ENCODE measurements around the gene PRICKLE4.

DNA sequence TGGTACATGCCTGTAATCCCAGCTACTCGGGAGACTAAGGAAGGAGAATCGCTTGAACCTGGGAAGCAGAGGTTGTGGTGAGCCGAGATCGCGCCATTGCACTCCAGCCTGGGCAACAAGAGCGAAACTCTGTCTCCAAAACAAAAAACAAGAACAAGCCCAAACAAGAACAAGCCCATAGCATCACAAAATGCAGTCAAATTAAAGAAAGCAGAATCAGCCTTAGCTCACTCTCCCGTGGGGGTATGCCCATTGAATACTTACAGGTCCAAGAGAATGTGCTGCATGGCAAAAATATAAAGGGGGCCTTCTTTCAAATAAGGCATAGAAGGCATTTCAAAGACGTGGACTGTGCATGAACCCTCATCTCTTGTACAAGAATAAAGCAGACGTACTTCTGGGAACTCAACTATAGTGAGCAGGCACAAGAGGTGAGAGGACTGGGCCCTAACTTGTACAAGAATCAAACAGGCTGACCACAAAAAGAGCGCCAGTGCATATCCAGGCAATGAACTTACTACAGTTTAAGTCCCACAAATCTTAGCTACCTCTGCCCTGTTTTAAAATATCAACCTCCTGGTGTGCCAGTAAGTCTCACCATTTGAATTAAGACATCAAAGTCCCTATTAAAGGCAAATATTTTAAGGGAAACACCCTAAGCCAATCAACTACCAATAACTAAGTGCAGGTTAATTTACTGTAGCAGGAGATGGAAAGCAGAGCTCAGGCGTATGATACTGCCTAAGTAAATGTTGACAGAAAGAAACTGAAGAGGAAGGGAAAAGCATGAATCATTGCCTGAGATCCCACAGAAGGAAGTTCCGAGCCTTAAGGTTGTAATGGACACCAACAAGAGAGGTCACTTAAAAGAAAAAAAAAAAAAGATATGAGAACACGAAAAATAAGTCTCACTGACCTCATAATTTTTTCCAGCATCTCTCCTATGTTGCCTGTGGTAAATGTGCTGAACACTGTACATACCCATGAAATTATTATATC lies 44.3 kb downstream of the PRICKLE4 start:
- TF ChIP-seq, protein P1, sequence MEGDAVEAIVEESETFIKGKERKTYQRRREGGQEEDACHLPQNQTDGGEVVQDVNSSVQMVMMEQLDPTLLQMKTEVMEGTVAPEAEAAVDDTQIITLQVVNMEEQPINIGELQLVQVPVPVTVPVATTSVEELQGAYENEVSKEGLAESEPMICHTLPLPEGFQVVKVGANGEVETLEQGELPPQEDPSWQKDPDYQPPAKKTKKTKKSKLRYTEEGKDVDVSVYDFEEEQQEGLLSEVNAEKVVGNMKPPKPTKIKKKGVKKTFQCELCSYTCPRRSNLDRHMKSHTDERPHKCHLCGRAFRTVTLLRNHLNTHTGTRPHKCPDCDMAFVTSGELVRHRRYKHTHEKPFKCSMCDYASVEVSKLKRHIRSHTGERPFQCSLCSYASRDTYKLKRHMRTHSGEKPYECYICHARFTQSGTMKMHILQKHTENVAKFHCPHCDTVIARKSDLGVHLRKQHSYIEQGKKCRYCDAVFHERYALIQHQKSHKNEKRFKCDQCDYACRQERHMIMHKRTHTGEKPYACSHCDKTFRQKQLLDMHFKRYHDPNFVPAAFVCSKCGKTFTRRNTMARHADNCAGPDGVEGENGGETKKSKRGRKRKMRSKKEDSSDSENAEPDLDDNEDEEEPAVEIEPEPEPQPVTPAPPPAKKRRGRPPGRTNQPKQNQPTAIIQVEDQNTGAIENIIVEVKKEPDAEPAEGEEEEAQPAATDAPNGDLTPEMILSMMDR (IDR thresholded peaks at IDR 0.05), result no peak
- TF ChIP-seq SOX15 (CRISPR knock-in tag; IDR thresholded peaks at IDR 0.05), result no peak
- TF ChIP-seq, protein P2, sequence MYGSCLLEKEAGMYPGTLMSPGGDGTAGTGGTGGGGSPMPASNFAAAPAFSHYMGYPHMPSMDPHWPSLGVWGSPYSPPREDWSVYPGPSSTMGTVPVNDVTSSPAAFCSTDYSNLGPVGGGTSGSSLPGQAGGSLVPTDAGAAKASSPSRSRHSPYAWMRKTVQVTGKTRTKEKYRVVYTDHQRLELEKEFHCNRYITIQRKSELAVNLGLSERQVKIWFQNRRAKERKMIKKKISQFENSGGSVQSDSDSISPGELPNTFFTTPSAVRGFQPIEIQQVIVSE (CRISPR knock-in tag; IDR thresholded peaks at IDR 0.05; ENCODE audit: borderline replicate concordance), result no peak
- TF ChIP-seq, protein P3, sequence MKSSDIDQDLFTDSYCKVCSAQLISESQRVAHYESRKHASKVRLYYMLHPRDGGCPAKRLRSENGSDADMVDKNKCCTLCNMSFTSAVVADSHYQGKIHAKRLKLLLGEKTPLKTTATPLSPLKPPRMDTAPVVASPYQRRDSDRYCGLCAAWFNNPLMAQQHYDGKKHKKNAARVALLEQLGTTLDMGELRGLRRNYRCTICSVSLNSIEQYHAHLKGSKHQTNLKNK (CRISPR knock-in tag; IDR thresholded peaks at IDR 0.05), result no peak
- TF ChIP-seq FOXP4 (CRISPR knock-in tag; IDR thresholded peaks at IDR 0.05), result no peak
- no peak for TF ChIP-seq RORB (CRISPR knock-in tag; IDR thresholded peaks at IDR 0.05)
- TF ChIP-seq ZNF138 (CRISPR knock-in tag; conservative IDR thresholded peaks at IDR 0.05), result no peak
- TF ChIP-seq FOXP1 (CRISPR knock-in tag; IDR thresholded peaks at IDR 0.05; ENCODE audit: borderline replicate concordance), result no peak
- TF ChIP-seq, protein P4, sequence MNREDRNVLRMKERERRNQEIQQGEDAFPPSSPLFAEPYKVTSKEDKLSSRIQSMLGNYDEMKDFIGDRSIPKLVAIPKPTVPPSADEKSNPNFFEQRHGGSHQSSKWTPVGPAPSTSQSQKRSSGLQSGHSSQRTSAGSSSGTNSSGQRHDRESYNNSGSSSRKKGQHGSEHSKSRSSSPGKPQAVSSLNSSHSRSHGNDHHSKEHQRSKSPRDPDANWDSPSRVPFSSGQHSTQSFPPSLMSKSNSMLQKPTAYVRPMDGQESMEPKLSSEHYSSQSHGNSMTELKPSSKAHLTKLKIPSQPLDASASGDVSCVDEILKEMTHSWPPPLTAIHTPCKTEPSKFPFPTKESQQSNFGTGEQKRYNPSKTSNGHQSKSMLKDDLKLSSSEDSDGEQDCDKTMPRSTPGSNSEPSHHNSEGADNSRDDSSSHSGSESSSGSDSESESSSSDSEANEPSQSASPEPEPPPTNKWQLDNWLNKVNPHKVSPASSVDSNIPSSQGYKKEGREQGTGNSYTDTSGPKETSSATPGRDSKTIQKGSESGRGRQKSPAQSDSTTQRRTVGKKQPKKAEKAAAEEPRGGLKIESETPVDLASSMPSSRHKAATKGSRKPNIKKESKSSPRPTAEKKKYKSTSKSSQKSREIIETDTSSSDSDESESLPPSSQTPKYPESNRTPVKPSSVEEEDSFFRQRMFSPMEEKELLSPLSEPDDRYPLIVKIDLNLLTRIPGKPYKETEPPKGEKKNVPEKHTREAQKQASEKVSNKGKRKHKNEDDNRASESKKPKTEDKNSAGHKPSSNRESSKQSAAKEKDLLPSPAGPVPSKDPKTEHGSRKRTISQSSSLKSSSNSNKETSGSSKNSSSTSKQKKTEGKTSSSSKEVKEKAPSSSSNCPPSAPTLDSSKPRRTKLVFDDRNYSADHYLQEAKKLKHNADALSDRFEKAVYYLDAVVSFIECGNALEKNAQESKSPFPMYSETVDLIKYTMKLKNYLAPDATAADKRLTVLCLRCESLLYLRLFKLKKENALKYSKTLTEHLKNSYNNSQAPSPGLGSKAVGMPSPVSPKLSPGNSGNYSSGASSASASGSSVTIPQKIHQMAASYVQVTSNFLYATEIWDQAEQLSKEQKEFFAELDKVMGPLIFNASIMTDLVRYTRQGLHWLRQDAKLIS (CRISPR knock-in tag; IDR thresholded peaks at IDR 0.05; ENCODE audit: borderline replicate concordance), result no peak
- TF ChIP-seq, protein P5, sequence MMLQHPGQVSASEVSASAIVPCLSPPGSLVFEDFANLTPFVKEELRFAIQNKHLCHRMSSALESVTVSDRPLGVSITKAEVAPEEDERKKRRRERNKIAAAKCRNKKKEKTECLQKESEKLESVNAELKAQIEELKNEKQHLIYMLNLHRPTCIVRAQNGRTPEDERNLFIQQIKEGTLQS (CRISPR knock-in tag; conservative IDR thresholded peaks at IDR 0.05), result no peak
- no peak for TF ChIP-seq ZNF416 (CRISPR knock-in tag; IDR thresholded peaks at IDR 0.05)
- TF ChIP-seq, protein P6, sequence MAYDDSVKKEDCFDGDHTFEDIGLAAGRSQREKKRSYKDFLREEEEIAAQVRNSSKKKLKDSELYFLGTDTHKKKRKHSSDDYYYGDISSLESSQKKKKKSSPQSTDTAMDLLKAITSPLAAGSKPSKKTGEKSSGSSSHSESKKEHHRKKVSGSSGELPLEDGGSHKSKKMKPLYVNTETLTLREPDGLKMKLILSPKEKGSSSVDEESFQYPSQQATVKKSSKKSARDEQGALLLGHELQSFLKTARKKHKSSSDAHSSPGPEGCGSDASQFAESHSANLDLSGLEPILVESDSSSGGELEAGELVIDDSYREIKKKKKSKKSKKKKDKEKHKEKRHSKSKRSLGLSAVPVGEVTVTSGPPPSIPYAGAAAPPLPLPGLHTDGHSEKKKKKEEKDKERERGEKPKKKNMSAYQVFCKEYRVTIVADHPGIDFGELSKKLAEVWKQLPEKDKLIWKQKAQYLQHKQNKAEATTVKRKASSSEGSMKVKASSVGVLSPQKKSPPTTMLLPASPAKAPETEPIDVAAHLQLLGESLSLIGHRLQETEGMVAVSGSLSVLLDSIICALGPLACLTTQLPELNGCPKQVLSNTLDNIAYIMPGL (CRISPR knock-in tag; IDR thresholded peaks at IDR 0.05), result no peak
- TF ChIP-seq CREB1 (CRISPR knock-in tag; IDR thresholded peaks at IDR 0.05), result no peak
